Stimulated activated CD4-positive, alpha-beta T cell treated with anti-CD3 and anti-CD28 coated beads, TNF-alpha, amount 100 ng/mL, for 4 hours (primary cell): ENCODE data around the gene GLCCI1.
"Not testable (repeated sequence)": the region's sequence is repeated elsewhere in the genome, so short reads cannot be mapped to it uniquely, and the experiment has no call there.

ENCODE experiments used
- DNase-seq, 3 experiments: peaks; one replicate each; pipeline ENCODE4 v3.0.0-alpha.2; 2020; ENCODE audit warnings: low read depth in 3 of 3

The GLCCI1 gene

DNA sequence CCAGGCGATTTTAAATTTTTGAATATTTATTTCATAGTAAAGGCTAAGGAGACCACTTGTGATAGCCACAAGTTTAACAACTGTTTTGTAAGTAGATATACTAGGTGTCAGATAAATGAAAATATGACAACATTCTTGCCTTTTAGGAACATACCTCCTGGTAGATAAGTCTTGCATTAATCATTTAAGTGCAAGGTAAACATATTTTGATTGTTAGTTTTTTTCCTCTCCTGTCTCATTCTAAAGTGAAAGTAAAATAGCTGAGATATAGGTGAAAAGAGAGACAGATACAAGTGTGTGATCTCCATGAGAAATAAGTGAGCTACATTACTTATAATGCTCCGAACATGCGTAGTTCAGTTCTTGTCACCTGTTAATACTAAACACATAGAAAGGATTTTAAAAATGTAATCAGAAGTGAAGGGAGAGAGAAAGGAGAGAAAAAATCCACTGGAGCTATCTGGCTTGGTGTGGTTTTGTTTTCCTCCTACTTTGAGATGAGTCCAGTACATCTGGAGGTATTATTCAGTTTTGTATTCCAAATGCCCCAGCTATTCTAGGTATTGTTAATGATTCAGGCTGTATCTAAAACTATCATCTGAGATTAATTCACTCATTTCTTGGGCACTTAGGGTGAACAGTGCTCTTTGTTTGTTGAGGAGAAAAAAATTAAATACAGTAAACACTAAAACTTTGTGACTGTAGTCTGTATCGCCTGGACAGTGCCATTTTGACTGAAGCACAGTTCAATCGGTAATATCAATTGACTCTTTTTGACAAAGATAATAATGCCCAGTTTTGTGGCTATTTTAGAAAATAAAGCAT, 21.2 kb downstream of the GLCCI1 start:
- DNase-seq = no peak

DNA sequence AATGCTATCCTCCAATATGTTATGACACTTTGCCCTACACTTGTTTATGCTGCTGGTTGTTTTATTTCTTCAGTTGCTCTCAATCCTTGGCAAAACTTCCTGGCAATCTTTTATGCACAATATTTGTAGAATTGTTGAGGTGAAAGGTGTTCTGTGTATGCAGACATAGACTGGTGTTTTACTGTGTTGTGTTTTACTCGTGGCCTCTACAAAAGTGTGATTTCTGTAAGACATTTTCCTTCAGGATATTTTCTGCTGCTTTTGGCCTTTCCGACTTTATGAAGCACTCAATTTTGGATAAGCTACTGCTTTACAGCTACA, 21.8 kb downstream of the GLCCI1 start:
- no peak for DNase-seq

DNA sequence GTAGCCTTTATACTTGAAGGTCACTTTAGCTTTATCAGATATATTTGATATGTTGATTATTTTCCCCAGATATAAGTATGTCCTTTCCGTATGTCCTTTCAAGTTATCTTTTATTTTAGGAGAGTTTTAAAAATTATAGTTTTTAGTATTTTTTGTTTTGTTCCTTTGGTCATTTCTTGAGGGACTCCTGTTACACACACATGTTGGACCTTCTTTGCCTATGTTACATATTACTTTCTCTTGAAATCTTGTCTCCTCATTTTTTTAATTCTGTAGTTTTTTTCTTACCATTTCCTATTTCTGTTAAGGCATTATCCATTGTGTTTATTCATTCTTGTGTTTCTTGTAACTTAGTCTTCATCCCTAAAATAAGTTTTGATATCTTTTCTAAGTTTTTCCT, 23.9 kb downstream of the GLCCI1 start:
- DNase-seq = no peak

DNA sequence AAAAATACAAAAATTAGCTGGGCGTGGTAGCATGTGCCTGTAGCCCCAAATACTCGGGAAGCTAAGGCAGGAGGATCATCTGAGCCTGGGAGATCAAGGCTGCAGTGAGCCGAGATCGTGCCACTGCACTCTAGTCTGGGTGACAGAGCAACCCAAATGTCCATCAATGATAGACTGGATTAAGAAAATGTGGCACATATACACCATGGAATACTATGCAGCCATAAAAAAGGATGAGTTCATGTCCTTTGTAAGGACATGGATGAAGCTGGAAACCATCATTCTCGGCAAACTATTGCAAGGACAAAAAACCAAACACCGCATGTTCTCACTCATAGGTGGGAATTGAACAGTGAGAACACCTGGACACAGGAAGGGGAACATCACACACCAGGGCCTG, 26.8 kb downstream of the GLCCI1 start:
- not testable (repeated sequence) for DNase-seq

DNA sequence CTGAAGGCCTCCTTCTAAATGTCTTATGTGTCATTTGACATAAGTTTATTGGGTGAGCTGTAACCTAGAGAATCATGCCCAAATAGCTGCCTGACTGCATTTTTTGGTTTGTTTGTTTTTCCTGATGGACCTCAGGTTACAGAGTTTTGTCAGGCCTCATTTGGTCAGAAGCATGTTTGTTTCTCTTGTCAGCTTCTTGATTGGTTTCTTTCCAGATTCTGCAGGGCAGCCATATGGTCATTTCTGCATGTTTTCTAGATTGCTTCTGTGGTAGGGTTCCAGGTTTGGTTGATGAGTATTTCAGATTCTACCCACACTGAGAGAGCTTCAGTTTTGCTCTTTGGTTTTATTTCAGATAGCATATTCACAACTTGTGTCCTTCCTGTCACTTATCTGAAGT, 28.0 kb downstream of the GLCCI1 start:
- DNase-seq = no peak

DNA sequence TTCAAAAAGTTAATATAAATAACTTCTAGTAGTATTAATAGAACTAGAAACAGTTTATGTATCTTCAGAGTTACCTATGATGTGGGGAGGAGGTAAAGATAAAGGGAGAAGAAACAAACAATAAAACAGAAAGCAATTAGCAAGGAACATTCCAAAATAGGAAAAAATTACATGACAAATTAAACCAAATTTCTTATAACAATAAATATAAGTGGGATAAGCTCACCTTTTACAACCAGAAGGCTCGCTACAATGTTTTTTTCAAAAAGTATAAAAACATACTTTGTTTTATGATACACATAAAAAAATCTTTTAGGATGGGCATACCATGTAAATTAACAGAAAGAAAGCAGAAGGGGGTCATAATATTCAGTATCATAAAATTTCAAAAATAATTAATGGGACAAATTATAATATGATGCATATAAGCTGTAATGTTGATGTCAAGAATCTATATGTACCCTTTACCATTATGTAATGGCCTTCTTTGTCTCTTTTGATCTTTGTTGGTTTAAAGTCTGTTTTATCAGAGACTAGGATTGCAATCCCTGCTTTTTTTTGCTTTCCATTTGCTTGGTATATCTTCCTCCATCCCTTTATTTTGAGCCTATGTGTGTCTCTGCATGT, 31.8 kb downstream of the GLCCI1 start:
- DNase-seq = no peak

DNA sequence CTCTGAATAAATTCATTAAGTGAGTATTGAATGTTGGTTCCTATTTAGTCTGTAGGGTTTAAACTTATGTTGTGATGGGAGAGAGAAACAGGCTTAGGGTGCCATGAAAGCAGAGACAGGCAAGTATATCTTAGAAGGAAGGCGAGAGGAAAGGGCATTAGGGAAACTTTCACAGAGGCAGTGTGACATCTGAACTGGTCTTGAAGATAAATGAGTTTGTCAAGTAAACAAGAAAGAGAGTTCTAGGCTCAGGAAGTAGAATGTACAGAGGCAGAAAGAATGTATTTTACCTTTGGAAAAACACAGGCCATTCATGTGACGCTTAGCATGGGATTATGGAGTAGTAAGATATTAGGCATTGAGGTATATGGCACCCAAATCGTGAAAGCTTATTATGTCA, 34.5 kb downstream of the GLCCI1 start:
- no peak for DNase-seq

DNA sequence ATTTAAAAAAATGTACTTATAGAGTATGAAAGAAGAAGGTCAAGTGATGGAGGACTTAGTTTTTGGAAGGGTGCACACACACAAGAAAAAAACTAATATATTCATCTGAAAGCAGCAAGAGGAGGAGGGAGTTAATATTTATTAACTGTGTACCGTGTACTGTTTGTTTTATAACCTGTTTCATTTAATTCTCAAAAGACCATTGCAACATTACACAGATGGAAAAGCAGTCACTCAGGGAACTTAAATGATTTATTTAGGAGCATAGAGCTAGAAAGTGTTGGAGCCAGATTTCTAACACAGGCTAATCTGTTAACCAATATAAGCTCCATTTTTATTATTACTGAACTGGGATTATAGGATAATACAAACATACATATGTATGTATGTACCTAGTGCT, 36.7 kb downstream of the GLCCI1 start:
- DNase-seq = no peak

DNA sequence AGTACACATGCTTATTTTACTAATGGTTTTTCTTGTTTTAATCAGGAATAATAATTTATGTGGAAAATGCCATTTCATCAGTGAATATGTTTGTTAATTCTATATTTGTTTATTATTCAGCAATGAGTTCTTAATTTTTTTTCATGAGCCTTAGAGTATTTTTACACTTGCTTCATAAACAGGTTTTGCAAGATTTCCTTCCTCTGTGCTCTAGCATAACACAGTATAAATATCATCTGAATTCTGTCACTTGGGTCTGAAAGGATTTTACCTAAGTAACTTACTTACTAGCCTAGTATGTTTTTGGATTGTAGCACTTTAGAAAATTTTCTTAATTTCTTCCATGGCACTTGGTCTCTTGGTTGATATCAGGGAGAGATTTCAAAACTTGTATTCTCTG, 45.8 kb downstream of the GLCCI1 start:
- no peak for DNase-seq

DNA sequence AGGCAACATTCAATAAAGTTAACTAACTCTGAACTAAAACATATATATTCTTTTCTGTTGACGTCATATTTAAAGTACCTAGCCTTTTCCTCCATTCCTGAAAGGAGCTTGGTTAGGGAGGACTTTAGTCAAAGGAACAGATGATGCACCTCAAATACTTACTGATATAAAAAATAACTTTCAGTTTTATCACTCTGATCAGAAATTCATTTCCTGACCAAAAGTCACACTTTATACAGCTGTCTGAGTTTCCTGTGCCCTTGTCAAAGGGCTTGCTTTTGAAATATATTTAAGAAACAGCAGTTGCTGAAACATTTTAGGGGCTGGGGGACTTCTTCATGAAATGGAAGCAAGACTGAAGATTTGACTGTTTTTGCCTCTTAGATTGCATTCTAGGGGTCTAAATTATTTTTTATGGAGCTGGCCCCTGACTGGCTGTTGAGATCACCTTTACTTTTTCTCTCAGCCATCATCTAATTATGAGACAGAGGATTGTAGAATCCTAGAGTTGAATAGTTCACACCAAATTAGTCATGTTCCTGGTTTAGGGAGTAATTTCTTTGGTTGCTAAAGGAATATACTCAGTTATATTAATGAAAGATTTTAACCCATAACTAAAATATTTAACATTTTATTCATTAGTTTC, 46.6 kb downstream of the GLCCI1 start:
- no peak for DNase-seq

DNA sequence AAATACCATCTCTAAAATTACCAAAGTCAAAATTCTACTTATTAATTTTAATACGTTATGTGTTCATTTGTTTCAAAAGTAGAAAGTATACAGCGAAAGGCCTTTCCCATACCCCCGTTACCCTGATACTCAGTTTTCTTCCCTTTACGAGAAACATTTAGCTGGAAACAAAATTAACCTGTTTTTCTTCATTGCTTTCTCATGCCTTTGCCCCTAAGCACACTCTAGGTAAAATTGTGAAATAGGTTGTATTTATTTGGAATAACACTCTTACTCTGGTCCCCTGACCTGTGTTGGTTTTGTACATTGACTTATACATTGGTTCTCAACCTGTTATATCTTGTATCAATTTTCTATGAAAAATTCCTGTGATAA, 47.1 kb downstream of the GLCCI1 start:
- no peak for DNase-seq

DNA sequence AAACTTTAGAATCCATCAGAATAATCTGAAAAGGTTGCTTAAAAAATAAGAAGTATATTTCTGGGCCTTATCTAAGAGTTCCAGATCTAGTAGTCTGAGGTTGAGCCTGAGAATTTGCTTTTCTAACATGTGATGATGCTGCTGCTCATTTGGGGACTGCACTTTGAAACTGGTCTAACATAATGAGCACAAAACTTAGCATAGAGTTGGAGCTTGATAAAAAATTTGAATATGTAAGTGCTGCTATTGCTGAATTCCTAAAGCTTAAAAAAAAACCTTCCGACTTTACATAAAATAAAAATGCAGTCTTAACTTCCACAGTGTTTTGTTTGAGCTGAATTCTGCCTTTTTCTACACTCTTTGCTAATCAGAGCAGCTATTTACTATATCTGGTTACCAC, 48.8 kb downstream of the GLCCI1 start:
- no peak for DNase-seq

DNA sequence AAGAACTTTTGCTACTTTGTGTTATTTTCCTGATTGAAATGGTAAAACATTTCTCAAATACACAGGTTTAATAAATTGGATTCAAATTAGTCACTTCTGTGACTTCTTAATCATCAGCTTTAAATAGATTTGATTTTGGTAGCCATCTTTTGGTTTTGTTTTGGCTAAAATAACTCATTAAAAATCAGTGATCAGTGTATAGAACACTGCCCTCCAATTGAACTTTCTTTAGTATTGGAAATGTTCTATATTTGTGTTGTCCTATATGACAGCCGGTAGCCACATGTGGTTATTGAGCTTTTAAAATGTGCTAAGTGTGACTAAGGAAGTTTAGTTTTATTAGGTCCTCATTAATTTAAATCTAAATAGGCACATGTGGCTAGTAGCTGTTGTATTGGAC, 50.4 kb downstream of the GLCCI1 start:
- DNase-seq = no peak

DNA sequence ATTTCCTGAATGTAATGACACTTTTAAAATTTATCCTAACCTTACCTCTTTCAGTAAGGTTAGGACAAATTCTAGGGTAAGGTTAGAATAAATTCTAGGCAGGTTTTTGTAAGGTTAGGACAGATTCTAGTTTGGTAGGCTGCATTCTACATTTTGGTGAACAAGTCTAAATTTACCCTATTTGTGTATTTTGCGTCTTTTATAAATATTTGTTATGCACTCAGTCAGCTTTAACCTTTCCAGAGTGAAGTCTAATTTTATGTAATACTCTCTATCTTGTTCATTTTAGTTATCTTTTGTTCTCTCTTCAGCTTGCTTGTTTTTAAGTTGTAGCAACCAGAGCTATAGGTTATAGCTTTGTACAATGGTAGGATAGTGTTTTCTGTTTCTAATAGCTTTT, 54.0 kb downstream of the GLCCI1 start:
- no peak for DNase-seq

DNA sequence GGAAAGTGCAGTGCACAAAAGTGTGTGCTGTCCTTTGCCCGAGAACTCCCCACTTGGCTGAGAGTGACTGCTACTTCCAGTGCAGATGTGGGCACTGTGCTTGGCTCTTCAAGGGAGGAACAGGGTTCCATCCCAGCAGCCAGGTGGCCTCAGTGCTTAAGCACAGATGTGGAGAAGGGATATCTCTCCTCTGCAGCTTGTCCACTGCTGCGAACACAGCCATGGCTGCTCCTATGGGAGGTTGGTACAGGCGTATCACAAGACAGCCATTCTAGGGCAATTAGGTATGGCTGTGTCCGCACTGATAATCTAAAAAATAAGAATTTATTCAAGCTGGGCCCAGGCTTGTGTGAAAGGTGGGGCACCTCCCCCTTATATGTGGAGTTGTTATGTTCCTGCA, 66.6 kb downstream of the GLCCI1 start:
- no peak for DNase-seq

DNA sequence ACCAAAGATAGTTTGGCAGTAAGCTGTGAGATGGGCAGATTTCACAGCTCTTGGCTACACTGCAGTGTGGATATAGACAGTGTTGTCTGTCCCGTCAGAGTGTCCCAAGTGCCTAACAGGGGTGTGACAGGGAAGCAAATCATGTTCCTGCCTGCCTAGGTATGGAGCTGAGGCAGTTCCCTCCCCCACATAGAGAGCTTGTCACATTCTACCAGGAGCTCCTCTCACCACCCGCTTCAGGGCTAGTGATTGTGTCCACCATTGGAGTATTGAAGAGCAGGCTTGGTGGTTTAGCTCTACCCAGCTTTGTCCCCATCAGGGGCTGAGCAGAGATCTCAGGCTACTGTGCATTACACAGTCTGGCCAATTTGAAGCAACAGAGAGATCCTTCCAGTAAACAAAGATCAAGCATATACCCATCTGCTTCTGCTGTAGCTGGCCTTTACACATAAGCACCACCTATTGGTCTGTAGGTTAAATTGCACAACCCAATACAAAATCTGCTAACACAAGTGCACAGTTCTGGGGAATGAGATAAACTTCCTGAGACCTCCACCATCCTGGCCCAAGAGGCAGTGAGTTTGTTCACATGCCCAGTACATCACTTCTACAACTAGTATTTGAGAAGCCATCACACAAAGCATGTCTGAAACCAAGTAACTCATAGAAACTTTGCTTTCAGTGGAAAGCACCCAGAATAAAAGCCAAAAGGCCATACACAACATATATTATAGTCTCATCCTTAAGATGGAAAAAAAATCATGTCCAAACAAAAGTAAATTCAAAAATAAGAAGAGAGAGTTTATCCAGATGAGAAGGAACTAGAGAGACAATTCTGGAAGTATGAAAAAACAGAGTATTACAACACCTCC, 67.3 kb downstream of the GLCCI1 start:
- DNase-seq = no peak

DNA sequence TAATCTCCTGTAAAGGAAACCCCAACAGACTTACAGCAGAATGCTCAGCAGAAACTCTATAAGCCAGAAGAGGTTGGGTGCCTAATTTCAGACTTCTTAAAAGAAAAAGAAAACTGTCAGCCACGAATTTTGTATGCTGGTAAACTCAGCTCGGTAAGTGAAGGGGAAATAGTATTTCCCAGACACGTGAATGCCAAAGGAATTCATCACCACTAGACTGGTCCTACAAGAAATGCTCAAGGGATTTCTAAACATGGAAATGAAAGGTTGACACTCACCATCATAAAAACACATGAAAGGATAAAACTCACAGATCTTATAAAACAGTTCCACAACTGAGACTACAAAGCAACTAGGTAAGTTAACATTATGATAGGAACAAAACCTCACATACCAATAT, 68.6 kb downstream of the GLCCI1 start:
- DNase-seq = no peak

DNA sequence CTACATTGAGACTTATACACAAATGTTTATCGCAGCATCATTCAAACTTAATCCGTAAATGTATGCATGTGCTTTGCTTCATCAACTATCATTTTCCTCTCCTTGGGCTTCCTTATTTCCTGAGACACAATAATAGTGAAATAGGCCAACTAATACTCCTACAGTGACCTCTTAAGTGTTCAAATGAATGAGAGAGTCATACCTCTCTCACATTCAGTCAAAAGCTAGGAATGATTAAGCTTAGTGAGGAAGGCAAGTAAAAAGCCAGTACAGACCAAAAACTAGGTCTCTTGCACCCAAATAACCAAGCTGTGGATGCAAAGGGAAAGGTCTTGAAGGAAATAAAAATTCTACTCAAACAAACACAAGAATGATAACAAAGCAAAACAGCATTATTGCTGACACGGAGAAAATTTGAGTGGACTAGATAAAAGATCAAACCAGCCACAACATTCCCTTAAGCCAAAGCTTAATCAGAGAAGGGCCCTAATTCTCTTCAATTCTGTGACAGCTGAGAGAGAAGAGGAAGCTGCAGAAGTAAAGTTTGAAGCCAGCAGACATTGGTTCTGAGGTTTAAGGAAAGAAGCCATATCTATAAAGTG, 72.3 kb downstream of the GLCCI1 start:
- DNase-seq = no peak

DNA sequence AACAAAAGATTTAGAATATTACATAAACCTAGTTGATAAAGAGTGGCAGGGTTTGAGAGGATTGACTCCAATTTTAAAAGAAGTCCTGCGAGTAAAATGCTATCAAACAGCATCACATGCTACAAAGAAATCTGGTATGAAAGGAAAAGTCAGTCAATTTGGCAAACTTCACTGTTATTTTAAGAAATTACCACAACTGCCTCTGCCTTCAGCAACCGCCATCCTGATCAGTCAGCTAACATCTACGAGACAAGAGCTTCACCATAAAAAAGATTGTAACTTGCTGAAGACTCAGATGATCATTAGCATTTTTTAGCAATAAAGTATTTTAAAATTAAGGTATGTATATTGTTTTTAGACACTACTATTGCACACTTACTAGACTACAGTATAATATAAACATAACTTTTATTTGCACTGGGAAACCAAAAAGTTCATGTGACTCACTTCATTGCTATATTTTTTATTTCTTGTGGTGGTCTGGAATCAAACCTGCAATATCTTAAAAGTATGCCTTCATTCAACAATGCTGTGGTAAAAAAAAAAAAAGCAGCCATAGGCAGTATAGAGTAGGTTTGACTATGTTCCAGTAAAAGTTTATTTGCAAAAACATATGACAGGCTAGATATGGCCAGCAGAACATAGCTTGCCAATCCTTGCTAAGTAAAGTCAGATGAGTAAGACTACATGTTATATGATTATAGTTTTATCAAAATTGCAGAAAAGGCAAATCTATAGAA, 74.4 kb downstream of the GLCCI1 start:
- DNase-seq = no peak

DNA sequence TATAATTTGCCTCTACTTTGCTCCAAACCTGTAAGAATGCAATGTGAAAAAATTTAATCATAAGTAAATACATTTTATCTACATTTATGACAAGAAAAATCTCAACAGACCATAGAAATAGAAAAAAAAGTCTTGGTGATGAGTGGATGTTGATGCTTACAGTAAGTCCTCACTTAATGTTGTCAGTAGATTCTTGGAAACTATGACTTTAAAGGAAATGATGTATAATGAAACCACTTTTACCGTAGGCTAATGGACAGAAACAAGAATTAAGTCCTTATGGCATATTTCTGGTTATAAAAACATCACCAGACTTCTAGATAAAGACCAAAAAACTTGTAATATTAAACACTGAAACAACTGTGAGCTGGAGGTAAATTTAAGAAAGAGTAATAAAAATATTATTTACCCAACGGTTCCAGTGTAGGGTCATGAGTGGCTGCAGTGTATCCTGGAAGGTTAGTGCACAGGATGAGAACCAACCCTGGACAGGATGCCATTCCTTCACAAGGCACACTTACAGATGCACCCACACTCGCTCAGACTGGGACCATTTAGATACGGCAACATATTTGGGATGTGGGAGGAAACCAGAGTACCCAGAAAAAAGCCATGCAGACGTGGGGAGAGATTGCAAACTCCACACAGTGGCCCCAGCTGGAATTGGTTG, 76.3 kb downstream of the GLCCI1 start:
- no peak for DNase-seq

DNA sequence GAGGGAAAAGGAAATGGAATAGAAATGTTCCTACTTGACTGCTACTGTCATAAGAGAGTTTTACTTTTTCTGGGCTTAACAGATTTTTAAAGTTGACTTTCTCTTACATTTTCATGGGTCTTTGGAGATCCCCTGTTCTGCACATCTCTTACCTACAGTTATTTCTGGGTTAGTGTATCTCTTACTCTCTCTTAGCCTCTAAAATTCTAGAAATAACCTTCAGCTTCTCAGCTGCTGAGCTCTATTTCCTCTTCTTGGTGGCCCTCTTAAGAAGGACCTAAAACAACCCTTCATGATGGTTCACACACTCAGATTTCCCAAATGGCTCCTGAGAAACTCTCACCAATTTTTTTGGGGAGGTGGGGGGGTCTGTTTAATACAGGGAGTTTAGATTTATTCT, 79.5 kb downstream of the GLCCI1 start:
- not testable (repeated sequence) for DNase-seq
